Germinal center (tissue), 1 donor: ENCODE results near the gene GABRB3.

Source experiments
- DNase-seq: peaks from one replicate; pipeline ENCODE4 v3.0.0; 2012; ENCODE audit warnings: mixed read lengths, low spot score

Gene GABRB3

GRCh38 chr15:26555898-26556297 is 217.0 kb downstream of the GABRB3 start:
- no peak for DNase-seq

- no peak for DNase-seq
Measured at GRCh38 chr15:26551473-26551872, 221.4 kb downstream of the GABRB3 start.

DNA sequence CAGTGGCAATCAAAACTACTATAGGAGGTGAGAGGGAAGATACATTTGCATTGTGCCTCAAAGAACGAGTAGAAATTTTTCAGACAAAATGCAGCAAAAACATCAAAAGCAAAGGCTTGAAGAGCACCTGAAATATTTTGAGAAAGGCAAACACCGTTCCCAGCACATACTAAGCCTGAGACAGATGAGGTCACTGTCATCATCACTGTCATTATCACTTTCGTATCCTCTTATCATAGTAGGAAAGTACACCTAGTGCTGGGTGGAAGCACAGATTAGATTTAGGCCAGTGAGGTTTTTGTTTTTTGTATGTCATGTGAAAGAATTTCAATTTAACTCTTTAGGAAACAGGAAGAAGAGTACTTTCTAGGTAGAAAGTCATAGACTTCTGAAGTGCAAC is 222.0 kb downstream of the GABRB3 start:
- no peak for DNase-seq

DNA sequence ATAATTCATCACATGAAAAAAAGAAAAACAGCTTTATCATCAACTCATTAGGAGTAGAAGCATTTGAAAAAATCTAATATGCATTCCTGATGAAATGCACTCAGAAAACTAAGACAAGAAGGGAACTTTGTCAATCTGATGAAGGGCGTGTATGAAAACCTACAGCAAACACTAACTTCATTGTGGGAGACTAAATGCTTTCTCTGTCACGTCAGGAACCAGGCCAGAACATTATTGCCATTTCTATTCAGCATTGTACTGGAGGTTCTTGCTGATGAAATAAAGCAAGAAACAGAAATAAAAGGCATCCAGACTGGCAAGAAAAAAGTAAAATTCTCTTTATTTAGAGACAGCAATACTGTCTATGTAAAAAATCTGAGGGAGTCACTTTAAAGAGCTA is 235.2 kb downstream of the GABRB3 start:
- DNase-seq: no peak

DNA sequence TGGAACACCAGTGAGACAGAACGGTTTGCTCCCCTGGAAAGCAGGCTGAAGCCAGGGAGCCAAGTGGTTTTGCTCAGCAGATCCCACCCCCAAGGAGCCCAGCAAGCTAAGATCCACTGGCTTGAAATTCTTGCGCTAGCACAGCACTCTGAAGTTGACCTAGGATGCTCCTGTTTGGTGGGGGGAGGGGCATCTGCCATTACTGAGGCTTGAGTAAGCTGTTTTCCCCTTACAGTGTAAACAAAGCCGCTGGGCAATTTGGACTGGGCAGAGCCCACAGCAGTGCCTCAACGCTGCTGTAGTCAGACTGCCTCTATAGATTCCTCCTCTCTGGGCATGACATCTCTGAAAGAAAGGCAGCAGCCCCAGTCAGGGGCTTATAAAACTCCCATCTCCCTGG is 241.4 kb downstream of the GABRB3 start:
- no peak for DNase-seq

GRCh38 chr15:26525096-26525495 is 247.8 kb downstream of the GABRB3 start:
- DNase-seq: no peak

GRCh38 chr15:26521691-26522198 is 251.1 kb downstream of the GABRB3 start:
- DNase-seq: no peak

DNA sequence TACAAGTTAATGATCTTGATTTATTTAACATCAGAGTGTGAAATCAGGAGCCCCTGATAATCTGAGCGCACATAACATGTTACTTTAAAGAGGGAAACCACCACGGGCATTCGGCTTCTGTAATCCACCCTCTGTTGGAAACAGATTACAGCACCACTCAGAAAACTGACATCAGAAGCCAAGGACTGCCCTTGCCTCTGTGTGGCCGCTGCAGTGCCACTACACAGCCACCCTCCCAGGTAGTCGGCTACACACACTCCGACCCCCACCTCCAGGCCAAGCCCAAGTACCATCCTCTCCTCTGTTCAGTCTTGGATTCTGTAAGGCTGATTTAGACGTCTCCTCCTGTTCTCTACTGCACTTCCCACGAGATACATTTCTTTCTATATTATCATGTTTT is 251.7 kb downstream of the GABRB3 start:
- DNase-seq: no peak

- DNase-seq: no peak
Measured at GRCh38 chr15:26518885-26519284, 254.0 kb downstream of the GABRB3 start.

- DNase-seq: no peak
Measured at GRCh38 chr15:26516102-26516980, 256.5 kb downstream of the GABRB3 start.

DNA sequence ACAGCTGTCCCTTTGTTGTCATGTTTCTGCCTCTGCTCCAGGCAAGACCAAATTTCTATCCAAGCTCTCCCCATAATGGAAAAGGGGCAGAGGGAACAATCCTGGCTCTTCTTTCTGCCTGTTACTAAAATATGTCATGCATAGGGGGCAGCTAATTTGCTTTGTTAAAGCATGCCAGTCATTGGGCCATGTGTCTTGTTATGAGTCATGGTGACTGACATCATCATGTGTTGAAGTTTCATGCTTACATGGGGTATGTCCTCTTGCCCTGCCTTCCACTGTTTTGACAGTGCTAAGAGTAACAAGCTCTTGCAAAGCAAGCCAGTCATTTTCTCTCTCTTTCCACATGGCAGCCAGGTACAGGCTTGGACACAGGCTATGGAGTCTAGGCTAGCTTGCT is 268.9 kb downstream of the GABRB3 start:
- no peak for DNase-seq
